ENCODE results near the gene AGRP. TPM values are rescaled to one million over a fixed set of nuclear protein-coding genes. Genes with fewer than 3 reads are reported as not detected.
A peak's percentile ranks its signal among the peaks of the same experiment; 100 is the strongest.

The AGRP gene
- total RNA-seq, 1 donor from 2014 or later, result not detected

DNA sequence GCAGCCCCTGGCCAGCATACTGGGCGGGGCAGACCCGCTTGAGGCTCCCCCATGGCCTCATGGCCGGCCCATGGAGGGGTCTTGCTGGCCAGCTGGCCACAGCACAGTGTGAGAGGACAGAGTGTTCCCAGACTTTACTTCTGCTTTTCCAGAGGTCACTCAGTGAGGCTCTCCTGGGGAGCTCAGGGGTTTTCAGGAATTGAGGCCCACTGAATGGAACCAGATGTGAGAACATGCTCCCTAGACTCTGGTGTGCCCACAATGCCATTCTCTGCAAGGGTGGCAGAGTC is 23.5 kb downstream of the AGRP start:
- Histone ChIP-seq H3K36me3 (no peaks in the 10 kb centered on the region), H3K9me3 (no peaks in the 10 kb centered on the region), H3K4me1 (peaks cover 96% of the 10 kb centered on the region), H3K27ac (peak overlapping the region; percentile 81), H3K27me3 (no peaks in the 10 kb centered on the region), H3K4me3 (no peak overlapping the region)
- intact Hi-C loops (cut with DNase I), result no loop called here
- TF ChIP-seq, protein P1, sequence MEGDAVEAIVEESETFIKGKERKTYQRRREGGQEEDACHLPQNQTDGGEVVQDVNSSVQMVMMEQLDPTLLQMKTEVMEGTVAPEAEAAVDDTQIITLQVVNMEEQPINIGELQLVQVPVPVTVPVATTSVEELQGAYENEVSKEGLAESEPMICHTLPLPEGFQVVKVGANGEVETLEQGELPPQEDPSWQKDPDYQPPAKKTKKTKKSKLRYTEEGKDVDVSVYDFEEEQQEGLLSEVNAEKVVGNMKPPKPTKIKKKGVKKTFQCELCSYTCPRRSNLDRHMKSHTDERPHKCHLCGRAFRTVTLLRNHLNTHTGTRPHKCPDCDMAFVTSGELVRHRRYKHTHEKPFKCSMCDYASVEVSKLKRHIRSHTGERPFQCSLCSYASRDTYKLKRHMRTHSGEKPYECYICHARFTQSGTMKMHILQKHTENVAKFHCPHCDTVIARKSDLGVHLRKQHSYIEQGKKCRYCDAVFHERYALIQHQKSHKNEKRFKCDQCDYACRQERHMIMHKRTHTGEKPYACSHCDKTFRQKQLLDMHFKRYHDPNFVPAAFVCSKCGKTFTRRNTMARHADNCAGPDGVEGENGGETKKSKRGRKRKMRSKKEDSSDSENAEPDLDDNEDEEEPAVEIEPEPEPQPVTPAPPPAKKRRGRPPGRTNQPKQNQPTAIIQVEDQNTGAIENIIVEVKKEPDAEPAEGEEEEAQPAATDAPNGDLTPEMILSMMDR (IDR thresholded peaks at IDR 0.05), result no peak
- peak in 1 of 2 donors; percentile 49 for TF ChIP-seq POLR2AphosphoS5 (IDR thresholded peaks at IDR 0.05; ENCODE audit: insufficient read depth in 1 of 2, low read depth in 1 of 2)
- no peak for DNase-seq (ENCODE audit: extremely low spot score in 2 of 2)

DNA sequence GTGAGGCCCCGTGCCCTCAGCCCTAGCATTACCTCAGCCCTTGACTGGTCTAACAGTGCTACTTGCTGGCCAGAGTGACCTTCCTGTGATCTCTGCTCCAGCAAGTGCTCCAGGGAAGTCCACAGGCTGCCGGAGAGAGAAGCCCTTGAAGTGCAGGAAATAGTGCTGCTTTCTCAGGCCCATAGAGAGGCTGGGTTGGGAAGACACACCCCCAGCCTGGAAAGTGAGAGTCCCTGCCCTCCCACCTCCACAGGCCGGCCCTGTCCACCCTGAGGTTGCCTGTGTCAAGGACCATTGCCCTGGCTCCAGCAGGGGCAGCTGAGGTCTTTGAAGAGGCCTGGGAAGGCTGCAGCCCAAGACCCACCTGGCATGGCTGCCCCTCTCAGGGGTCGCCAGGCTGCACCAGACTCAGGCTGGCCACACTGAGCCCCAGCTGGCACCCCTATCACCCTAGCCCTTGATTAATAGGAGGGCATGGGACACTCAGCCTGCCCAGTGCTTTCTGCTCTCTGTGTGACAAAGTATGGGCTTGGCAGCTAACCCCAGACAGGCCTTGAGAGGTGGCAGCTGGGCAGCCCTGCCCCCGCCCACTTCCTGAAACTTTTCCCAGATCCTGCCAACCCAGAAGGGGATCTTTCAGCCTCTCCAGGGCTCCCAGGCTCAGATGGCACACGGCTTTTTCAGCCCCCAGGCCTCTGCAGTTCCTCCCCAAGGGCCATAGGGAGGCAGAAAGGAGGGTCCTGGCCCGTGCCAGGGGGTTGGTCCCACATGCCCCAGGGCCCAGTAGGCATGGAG is 24.1 kb downstream of the AGRP start:
- intact Hi-C loops (cut with DNase I), result no loop called here
- H3K36me3 ChIP-seq, result no peaks in the 10 kb centered on the region
- no peaks in the 10 kb centered on the region for H3K9me3 ChIP-seq
- H3K27ac ChIP-seq, result peak overlapping the region; percentile 81
- TF ChIP-seq POLR2AphosphoS5 (IDR thresholded peaks at IDR 0.05; ENCODE audit: insufficient read depth in 1 of 2, low read depth in 1 of 2) (no peak), POLR2A (IDR thresholded peaks at IDR 0.05) (no peak)
- TF ChIP-seq, protein P1 (IDR thresholded peaks at IDR 0.05), result no peak
- H3K4me1 ChIP-seq, result peaks cover 90% of the 10 kb centered on the region
- H3K4me3 ChIP-seq, result no peak overlapping the region
- H3K27me3 ChIP-seq, result no peaks in the 10 kb centered on the region
- DNase-seq (ENCODE audit: extremely low spot score in 2 of 2), result no peak

DNA sequence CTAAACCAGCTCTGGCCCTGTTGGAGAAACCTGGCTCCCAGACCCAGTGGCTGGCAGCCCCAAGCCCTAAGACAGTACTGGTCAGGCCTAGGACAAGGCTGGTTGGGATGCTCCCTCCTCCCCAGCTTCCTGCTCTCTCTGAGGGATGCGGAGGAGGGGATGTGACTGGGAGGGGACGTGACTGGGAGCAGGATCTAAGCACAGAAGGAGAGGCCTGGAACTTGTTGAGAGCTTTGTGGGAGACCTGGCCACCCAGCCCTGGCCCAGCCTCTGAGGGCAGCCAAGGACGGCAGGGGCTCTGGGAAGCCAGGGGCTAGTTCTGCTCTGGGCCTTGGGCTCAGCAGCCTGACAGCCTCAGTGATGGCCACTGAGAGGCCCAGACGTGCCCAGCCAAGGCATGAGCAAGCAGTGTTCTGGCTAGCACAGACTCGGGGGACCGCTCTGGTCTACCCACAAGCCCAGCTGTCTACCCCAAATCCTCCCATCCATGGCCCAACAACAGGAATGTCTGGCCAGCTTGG is 25.2 kb downstream of the AGRP start:
- H3K36me3 ChIP-seq, result peaks cover 0 to under 1% of the 10 kb centered on the region in 2 donors
- no peak for TF ChIP-seq POLR2A (IDR thresholded peaks at IDR 0.05)
- TF ChIP-seq POLR2AphosphoS5 (IDR thresholded peaks at IDR 0.05; ENCODE audit: insufficient read depth in 1 of 2, low read depth in 1 of 2), result peak in 1 of 2 donors; percentile 8
- TF ChIP-seq, protein P1 (IDR thresholded peaks at IDR 0.05), result no peak
- H3K4me3 ChIP-seq, result no peak overlapping the region
- no peaks in the 10 kb centered on the region for H3K9me3 ChIP-seq
- H3K27ac ChIP-seq, result peak overlapping the region; percentile 81
- DNase-seq (ENCODE audit: extremely low spot score in 2 of 2), result no peak
- peaks cover 79% of the 10 kb centered on the region for H3K4me1 ChIP-seq
- H3K27me3 ChIP-seq, result no peaks in the 10 kb centered on the region
- intact Hi-C loops (cut with DNase I), result no loop called here

DNA sequence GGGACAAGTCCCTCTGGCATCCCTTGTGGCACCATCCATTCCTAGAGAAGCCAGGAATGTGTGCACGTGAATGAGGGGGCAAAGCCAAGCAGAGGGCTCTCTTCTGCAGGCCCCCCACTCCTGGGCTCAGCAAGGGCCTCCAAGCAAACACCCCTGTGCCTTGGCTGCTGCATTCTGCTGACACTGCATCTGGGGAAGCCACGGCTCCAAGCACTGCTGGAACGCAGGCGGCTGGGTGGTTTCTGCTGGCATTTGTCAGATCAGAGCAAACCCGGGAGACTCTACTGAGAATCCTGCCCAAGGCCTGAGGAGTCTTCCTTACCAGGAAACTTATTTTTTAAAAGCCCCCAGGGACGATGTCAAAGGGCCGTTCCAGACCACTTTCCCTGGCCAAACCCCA is 25.7 kb downstream of the AGRP start:
- Histone ChIP-seq H3K27me3 (no peaks in the 10 kb centered on the region), H3K4me3 (no peak overlapping the region), H3K27ac (peak overlapping the region; percentile 81), H3K4me1 (peaks cover 76% of the 10 kb centered on the region), H3K36me3 (peaks cover 0 to 5% of the 10 kb centered on the region in 2 donors), H3K9me3 (no peaks in the 10 kb centered on the region)
- no peak for DNase-seq (ENCODE audit: extremely low spot score in 2 of 2)
- no peak for TF ChIP-seq POLR2AphosphoS5 (IDR thresholded peaks at IDR 0.05; ENCODE audit: insufficient read depth in 1 of 2, low read depth in 1 of 2)
- TF ChIP-seq, protein P1 (IDR thresholded peaks at IDR 0.05), result no peak
- TF ChIP-seq POLR2A (IDR thresholded peaks at IDR 0.05), result no peak
- intact Hi-C loops (cut with DNase I), result no loop called here

DNA sequence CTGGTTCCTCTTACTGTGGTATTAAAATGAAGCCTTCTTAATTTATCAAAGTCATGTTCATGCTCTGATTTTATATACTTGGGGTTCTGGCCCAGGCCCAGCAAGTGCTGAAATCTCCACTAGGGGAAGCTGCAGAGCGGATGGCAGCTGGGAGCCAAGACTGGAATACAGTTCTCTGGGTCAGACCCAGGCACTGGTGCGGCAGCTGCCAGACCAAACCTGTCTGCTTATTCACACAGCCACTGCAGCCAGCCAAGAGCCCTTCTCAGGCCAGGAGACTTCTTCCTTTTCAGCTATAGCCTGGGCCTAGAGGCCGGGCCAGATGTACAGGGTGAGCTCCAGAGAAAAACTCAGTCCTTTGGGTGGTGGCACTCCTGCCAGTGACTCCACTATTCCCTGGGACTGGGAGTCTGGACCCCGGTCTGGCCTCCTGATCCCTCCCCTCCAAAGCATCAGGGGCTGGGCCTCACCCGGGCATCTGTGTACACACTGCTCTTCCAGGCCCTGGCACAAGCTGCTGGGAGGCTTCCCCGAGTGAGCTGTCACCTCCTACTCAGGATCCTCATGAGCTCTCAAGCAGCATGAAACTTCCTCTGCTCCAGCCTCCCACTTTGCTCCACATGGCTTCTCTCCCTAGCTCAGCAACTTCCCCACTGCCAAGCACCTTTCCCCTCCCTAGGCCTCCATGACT is 26.8 kb downstream of the AGRP start:
- peak overlapping the region; percentile 81 for H3K27ac ChIP-seq
- intact Hi-C loops (cut with DNase I), result no loop called here
- H3K4me1 ChIP-seq, result peaks cover 76% of the 10 kb centered on the region
- peaks cover 0 to 14% of the 10 kb centered on the region in 2 donors for H3K36me3 ChIP-seq
- H3K27me3 ChIP-seq, result no peaks in the 10 kb centered on the region
- no peak for DNase-seq (ENCODE audit: extremely low spot score in 2 of 2)
- no peak overlapping the region for H3K4me3 ChIP-seq
- no peaks in the 10 kb centered on the region for H3K9me3 ChIP-seq
- TF ChIP-seq POLR2A (IDR thresholded peaks at IDR 0.05), result no peak
- TF ChIP-seq POLR2AphosphoS5 (IDR thresholded peaks at IDR 0.05; ENCODE audit: insufficient read depth in 1 of 2, low read depth in 1 of 2), result peak in 1 of 2 donors; percentile 59
- TF ChIP-seq, protein P1 (IDR thresholded peaks at IDR 0.05), result peak in 2 of 3 experiments; percentile 20 to 29

All from vagina (tissue), 2 donors.